VCaP (cell line): ENCODE measurements around the gene NFIA.

ENCODE experiments used
- H3K27ac ChIP-seq: fragments of 450-650 bp; 2 replicates; pipeline ENCODE4 v1.5.1; 2017
- TF ChIP-seq, protein P1 (sequence below): fragments of 450-650 bp; conservative IDR thresholded peaks from 2 replicates; pipeline ENCODE4 v1.5.1; 2017; ENCODE audit warnings: mild to moderate bottlenecking, moderate library complexity

Gene NFIA

DNA sequence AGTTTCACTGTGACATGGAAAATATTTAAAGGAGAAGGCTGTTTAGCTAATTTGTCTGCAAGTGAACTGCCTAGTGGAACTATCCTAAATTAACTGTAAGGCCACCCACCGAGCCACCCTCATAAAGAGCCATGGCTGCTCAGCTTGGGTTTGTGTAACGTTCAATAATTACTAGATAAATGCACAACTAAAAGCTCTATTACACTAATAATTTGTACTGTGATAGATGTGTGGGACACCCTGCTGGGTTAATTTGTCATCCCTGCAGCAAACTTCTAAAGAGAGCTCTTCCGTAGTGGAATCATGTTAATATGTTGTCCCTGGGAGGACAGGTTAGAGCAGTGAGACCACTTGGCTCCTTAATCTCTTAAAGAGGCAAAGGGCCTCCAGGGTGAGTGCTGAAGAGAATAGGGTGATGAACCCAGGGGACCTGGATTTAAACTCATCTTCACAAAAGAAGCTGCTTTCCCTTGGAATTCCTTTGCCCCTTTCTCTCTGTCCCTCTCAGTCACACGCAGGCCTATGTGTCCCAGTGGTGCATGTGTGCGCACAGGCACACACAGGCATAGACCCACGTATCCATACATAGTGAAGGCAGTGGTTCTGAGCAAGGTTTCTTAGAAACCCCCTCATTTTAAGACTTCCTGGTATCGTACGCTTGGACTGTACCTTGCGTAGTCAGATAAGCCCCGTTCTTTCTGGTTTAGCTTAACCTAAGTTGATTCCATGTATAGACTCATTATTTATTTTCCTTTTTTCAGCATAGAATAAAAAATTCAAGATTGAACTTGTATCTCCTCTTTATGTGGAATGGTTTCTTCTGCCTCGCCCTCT, 310.3 kb downstream of the NFIA start:
- H3K27ac ChIP-seq = peak overlapping the region; percentile 92
- TF ChIP-seq, protein P1, sequence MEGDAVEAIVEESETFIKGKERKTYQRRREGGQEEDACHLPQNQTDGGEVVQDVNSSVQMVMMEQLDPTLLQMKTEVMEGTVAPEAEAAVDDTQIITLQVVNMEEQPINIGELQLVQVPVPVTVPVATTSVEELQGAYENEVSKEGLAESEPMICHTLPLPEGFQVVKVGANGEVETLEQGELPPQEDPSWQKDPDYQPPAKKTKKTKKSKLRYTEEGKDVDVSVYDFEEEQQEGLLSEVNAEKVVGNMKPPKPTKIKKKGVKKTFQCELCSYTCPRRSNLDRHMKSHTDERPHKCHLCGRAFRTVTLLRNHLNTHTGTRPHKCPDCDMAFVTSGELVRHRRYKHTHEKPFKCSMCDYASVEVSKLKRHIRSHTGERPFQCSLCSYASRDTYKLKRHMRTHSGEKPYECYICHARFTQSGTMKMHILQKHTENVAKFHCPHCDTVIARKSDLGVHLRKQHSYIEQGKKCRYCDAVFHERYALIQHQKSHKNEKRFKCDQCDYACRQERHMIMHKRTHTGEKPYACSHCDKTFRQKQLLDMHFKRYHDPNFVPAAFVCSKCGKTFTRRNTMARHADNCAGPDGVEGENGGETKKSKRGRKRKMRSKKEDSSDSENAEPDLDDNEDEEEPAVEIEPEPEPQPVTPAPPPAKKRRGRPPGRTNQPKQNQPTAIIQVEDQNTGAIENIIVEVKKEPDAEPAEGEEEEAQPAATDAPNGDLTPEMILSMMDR = no peak

DNA sequence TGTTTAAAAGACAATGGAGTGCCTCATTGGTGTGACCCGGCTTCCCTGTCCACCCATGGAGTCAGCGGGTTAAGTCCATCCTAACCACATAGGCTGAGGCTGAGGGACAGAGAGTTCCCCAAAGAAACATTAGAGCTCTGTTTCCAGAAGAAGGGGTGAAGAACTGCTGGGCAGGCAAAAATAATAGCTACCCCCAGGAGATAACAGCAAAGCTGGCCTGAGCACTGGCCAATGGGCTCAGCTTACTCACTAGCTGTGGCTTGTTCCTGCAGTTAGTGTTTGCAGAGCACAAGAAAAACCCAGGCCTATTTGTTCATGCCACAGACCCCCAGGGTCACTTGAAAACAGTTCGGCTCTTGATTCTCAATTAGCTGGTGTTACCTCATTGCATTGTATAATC, 311.2 kb downstream of the NFIA start:
- H3K27ac ChIP-seq = peak overlapping the region; percentile 92
- TF ChIP-seq, protein P1 = no peak

DNA sequence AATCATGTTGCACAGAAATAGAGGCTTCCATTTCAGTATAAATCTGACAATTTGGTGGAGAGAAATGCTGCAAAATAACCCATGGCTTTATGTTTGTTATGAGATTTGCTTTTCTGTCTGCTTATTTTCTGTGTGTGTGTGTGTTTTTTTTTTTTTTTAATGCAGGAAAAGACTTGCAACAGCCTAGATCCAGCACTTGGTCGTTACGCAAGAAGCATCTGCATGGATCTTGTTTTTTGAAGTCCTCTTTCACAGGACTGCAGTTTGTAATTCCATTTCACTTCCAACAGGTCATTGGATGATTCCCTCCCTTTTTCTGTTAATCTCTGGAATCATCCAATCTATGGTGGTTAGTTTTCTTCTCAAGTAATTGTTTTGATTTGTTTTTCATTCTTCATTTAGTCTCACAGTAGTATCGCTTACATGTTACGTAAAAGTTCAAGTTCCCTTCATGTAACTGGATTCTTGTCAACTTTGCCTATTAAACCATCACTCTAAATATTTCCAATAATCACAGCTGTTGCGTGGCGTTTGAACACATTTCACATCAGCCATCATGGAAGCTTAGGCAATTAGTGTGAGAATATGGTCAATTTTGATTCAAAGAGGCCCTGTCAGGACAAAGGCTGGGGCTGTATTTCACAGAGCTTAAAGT, 312.9 kb downstream of the NFIA start:
- H3K27ac ChIP-seq = no peak overlapping the region
- TF ChIP-seq, protein P1 = no peak

DNA sequence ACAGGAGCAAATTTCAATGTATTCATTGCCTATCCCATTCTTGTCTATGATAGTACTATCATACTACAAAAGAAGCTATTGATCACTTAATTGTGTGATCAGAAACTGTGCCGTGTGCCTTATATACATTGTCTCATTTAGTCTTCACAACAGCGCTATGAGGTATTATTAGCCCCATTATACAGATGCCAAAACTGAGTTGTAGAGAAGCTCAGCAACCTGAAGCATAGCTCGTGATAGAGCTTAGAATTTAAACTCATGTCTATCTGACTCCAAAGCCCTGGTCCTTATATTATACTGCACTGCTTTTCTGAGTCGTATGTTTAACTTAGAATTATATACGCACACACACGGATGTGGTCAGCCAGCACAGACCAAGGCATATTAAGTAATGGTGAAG, 315.1 kb downstream of the NFIA start:
- no peak overlapping the region for H3K27ac ChIP-seq
- TF ChIP-seq, protein P1 = no peak

DNA sequence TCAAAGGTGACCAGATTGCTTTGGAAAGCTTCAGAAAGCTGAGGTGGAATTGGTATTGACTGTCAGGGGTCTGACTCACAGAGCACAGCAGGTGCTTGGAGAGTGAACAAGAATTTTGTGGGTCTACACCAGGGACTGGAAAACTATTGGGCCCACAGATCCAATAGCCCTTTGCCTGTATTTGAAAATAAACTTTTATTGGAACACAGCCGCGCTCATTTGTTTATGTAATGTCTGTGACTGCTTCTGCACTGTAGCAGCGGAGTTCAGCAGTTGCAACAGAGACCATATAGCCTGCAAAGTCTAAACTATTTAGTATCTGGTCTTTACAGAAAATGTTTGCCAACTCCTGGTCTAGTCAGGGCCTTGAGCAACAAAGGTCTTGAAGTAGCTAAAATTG, 315.6 kb downstream of the NFIA start:
- no peak overlapping the region for H3K27ac ChIP-seq
- TF ChIP-seq, protein P1 = no peak

DNA sequence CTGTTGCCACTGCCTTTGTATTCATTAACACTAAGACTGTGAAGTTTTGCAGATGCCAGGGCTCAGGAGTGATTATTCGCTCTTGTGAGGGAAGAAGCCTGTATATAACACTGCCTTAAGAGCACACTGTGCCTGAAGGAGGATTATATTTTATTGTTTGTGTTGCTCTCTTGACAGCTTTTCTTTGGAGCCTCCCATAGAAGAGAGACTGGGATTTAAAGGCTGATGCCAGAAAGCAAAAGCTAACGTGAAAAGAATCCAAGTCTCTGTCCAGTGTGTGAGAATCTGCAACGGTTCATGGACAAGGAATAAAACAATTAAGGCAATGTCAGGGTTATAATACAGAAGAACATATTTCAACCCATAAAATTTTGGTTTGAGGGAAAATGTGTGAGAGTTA, 316.8 kb downstream of the NFIA start:
- TF ChIP-seq, protein P1 = no peak
- no peak overlapping the region for H3K27ac ChIP-seq

DNA sequence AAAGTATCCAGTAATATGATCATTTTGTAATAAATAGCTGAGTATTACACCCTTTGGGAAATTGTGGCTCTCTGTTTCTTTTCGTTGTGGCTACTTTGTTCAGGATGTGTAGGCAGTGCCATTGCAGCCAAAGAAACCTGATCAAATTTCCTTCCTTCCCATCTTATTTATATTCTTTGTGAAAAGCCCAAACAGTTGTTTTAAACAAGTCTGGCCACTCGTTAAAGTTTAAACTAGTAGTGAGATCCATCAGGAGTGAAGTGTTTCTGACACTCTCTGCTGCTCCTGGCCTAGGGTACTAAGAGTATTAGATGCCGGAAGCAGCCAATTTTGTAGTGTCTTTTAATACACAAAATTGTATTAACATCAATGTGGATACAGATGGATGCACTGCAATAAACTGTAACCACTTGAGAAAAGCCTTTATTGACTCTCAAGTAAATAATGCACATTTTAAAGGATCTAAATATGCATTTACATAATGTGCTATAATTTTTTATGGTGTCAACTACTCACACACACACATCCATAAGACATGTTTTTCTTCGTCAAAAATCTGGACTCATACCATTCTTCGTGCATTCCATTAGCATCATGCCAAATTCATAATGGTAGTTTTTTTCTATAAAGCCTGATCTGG, 317.9 kb downstream of the NFIA start:
- peak overlapping the region; percentile 22 for H3K27ac ChIP-seq
- TF ChIP-seq, protein P1 = no peak
